ENCODE measurements around the gene BCDIN3D. TPM values are rescaled to one million over a fixed set of nuclear protein-coding genes. Genes with fewer than 3 reads are reported as not detected.

Gene BCDIN3D, protein sequence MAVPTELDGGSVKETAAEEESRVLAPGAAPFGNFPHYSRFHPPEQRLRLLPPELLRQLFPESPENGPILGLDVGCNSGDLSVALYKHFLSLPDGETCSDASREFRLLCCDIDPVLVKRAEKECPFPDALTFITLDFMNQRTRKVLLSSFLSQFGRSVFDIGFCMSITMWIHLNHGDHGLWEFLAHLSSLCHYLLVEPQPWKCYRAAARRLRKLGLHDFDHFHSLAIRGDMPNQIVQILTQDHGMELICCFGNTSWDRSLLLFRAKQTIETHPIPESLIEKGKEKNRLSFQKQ
- 1 to 10 TPM; 2.7 to 5.4 (median 3.9) TPM for total RNA-seq
- polyA plus RNA-seq, result 1 to 10 TPM; 1.8 to 3.7 (median 2.1) TPM

GRCh38 chr12:49842519-49843352 is at the start of gene BCDIN3D:
Gene BCDIN3D, minus strand, starts transcription at chr12:49843106. Its CDS starts 19 bp downstream, at chr12:49843087.
- Histone ChIP-seq H3K27ac (peak within 1 kb of the TSS; percentile 84 to 91 (median 90)), H3K4me3 (peak within 1 kb of the TSS; percentile 59 to 80 (median 64)), H3K4me1 (peaks cover 0 to 20% (median 17%) of the 10 kb centered on the region in 4 donors), H3K36me3 (no peaks in the 10 kb centered on the region), H3K27me3 (peaks cover 0 to 3% (median 0%) of the 10 kb centered on the region in 3 donors), H3K9me3 (no peaks in the 10 kb centered on the region)
- WGBS, 2 donors, result 0 to 1% methylated on average over 55 of the region's 55 CpGs
- intact Hi-C loops (cut with DNase I), result loop anchor here (2.0 to 5.0 kb wide), 3 partner anchors 14 to 80 kb away; partner anchors contain the start of gene NCKAP5L
- TF ChIP-seq EP300 (IDR thresholded peaks at IDR 0.05) (no peak), POLR2AphosphoS5 (IDR thresholded peaks at IDR 0.05) (peak; percentile 79 to 92 (median 90)), POLR2A (IDR thresholded peaks at IDR 0.05) (peak; percentile 38 to 69)
- TF ChIP-seq, protein P1, sequence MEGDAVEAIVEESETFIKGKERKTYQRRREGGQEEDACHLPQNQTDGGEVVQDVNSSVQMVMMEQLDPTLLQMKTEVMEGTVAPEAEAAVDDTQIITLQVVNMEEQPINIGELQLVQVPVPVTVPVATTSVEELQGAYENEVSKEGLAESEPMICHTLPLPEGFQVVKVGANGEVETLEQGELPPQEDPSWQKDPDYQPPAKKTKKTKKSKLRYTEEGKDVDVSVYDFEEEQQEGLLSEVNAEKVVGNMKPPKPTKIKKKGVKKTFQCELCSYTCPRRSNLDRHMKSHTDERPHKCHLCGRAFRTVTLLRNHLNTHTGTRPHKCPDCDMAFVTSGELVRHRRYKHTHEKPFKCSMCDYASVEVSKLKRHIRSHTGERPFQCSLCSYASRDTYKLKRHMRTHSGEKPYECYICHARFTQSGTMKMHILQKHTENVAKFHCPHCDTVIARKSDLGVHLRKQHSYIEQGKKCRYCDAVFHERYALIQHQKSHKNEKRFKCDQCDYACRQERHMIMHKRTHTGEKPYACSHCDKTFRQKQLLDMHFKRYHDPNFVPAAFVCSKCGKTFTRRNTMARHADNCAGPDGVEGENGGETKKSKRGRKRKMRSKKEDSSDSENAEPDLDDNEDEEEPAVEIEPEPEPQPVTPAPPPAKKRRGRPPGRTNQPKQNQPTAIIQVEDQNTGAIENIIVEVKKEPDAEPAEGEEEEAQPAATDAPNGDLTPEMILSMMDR (IDR thresholded peaks at IDR 0.05), result peak in 1 of 4 experiments; percentile 8
- DNase-seq, result peak; percentile 95

DNA sequence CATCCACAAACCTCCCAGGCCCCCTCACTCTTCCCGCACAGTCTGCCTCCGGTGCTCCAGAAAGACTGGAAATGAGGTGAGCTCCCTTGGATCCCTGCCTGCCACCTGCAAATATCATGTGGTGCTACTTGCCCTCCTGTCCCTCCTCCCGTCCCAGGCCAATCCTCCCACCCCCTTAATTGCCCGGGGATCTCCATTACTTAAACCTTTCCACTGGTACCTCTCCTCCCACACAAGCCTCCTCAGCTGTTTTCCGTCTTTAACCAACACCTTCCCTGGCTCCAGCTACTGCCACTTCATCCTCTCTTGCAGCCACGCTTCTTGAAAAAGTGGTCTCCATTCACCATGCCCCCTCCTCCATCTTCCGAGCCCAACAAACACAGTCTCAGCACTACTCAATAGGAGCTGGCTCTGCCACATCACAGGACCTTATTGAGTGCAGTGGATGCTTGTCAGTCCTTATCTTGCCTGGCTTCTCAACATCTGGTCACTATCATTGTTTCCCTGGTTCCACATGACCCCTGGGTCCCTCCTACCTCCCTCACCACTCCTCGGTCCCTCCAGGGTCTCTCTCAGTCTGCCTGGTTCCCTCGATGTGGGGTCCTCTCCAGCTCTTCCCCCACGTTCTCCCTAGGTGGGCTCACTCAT is 49.3 kb upstream of the BCDIN3D start:
- intact Hi-C loops (cut with DNase I), result no loop called here

DNA sequence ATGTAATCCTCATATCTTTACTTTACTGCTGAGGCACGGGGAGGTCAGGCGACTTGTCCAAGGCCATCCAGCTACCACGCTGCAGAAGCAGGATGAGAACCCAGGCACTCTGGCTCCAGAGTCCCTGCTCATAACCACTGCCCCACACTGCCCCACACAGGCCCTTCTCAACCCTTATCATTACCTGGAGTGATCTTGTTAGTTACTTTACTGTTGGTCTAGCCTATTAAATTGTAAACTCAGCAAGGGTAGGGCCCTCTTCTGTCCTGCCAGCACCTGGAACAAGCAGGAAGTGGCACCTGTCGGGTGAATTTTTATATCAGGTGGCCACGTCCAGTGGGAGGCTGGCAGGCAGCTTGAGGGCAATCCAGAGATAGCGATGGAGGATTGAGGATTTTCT is 48.6 kb upstream of the BCDIN3D start:
- WGBS, 2 donors, result 17 to 64% methylated on average over 6 of the region's 6 CpGs
- TF ChIP-seq POLR2A (IDR thresholded peaks at IDR 0.05), result no peak
- TF ChIP-seq, protein P1 (IDR thresholded peaks at IDR 0.05), result no peak
- no peaks in the 10 kb centered on the region for H3K4me1 ChIP-seq
- no peaks in the 10 kb centered on the region for H3K27me3 ChIP-seq
- H3K36me3 ChIP-seq, result no peaks in the 10 kb centered on the region
- H3K9me3 ChIP-seq, result no peaks in the 10 kb centered on the region
- H3K27ac ChIP-seq, result no peak overlapping the region
- no peak overlapping the region for H3K4me3 ChIP-seq
- intact Hi-C loops (cut with DNase I), result no loop called here
- peak; percentile 25 for DNase-seq

More for the DNA sequence above, 49.3 kb upstream of the BCDIN3D start:
- no peak overlapping the region for H3K27ac ChIP-seq
- H3K9me3 ChIP-seq, result no peaks in the 10 kb centered on the region
- DNase-seq, result peak; percentile 55
- TF ChIP-seq, protein P1 (IDR thresholded peaks at IDR 0.05), result no peak
- no peak for TF ChIP-seq POLR2A (IDR thresholded peaks at IDR 0.05)
- no peak for TF ChIP-seq POLR2AphosphoS5 (IDR thresholded peaks at IDR 0.05)
- 82 to 85% methylated on average over 10 of the region's 10 CpGs for WGBS, 2 donors
- no peak overlapping the region for H3K4me3 ChIP-seq
- H3K4me1 ChIP-seq, result no peaks in the 10 kb centered on the region
- H3K36me3 ChIP-seq, result no peaks in the 10 kb centered on the region
- no peaks in the 10 kb centered on the region for H3K27me3 ChIP-seq

DNA sequence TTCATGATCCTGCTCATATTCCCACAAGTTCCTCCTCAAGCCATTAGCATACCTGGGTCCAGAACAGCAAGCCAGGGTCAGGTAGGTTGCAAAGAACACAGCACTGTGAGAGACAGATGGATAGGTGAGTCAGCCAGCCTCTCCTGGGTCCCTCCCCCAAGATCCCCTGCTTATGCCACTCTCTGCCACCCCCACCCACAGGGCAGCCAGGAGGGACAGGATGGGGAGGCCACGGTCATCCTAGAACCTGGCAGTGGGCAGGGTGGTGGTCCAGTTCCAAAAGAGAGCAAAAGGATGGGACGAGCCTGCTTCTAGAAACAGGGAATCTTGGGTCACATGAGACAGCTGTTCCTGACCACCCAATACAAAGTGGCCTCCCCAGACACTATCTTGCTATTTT is 48.1 kb upstream of the BCDIN3D start:
- no peaks in the 10 kb centered on the region for H3K9me3 ChIP-seq
- peak; percentile 47 for DNase-seq
- no peak for TF ChIP-seq POLR2A (IDR thresholded peaks at IDR 0.05)
- TF ChIP-seq EP300 (IDR thresholded peaks at IDR 0.05), result no peak
- no peak for TF ChIP-seq POLR2AphosphoS5 (IDR thresholded peaks at IDR 0.05)
- TF ChIP-seq, protein P1 (IDR thresholded peaks at IDR 0.05), result no peak
- 59 to 79% methylated on average over 2 of the region's 2 CpGs for WGBS, 2 donors
- intact Hi-C loops (cut with DNase I), result no loop called here
- H3K4me1 ChIP-seq, result no peaks in the 10 kb centered on the region
- H3K4me3 ChIP-seq, result no peak overlapping the region
- no peaks in the 10 kb centered on the region for H3K27me3 ChIP-seq
- no peak overlapping the region for H3K27ac ChIP-seq
- no peaks in the 10 kb centered on the region for H3K36me3 ChIP-seq

All from sigmoid colon (tissue), 7 donors.